ENCODE measurements around the gene DPP10. TPM values are rescaled to one million over a fixed set of nuclear protein-coding genes. Genes with fewer than 3 reads are reported as not detected.

Gene DPP10
- total RNA-seq, 1 experiment from 2014 or later: not detected

GRCh38 chr2:115400940-115401339 is 958.5 kb downstream of the DPP10 start:
- no peaks in the 10 kb centered on the region for H3K27me3 ChIP-seq (ENCODE audit: low read length)
- H2AFZ ChIP-seq (ENCODE audit: low read length): no peak overlapping the region
- DNase-seq (no peak), ATAC-seq (no peak)
- no peak overlapping the region for H3K9ac ChIP-seq (ENCODE audit: low read length)
- POLR2A ChIA-PET (ENCODE audit: unreplicated experiment): no interaction called here
- H3K4me1 ChIP-seq (ENCODE audit: insufficient read depth, low read length): no peaks in the 10 kb centered on the region
- no peaks in the 10 kb centered on the region for H3F3A ChIP-seq (ENCODE audit: low read length, unreplicated experiment)
- no peaks in the 10 kb centered on the region for H3K36me3 ChIP-seq (ENCODE audit: low read depth, low read length)
- H3K4me2 ChIP-seq (ENCODE audit: low read length): no peak overlapping the region
- no TSS peak for BruUV-seq (replicated peaks)
- no peaks in the 10 kb centered on the region for H3K9me2 ChIP-seq (replicated peaks; ENCODE audit: low read length)
- intact Hi-C loops (cut with micrococcal nuclease): no loop called here
- TF ChIP-seq EZH2 (IDR thresholded peaks at IDR 0.05; ENCODE audit: low read length, unreplicated experiment): no peak
- no peak for TF ChIP-seq CTCF (conservative IDR thresholded peaks at IDR 0.05; ENCODE audit: low read depth, low read length)
- no peak for TF ChIP-seq EZH2phosphoT487 (IDR thresholded peaks at IDR 0.05; ENCODE audit: borderline replicate concordance, low read length)
- H4K20me1 ChIP-seq (ENCODE audit: low read length): no peaks in the 10 kb centered on the region
- CTCF ChIA-PET: no interaction called here
- H3K27ac ChIP-seq (ENCODE audit: low read length): no peak overlapping the region
- no peaks in the 10 kb centered on the region for H3K79me2 ChIP-seq (ENCODE audit: low read length)
- no peak overlapping the region for H3K4me3 ChIP-seq (ENCODE audit: low read length)
- H3K9me3 ChIP-seq (ENCODE audit: low read length): 0 out of 2 replicates have a peak, but pooled peaks cover 5% of the 10 kb centered on the region

DNA sequence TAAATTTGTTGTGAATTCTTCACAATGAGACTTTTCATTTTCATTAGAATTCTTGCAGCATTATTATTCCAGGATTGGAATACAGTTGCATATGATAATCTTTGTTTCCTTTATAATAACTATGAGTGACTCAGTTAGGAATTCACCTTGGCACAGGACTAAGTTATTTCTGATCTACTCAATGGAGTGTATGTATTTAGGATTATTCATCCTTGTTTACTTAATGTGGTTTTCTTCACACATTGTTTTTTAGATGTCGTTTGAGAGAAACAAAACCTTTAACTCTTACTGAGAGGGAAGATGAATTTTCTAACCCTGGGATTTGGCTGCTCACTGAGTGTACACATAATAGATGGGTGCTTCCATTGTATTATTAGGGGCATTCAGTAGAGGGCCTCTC is 970.1 kb downstream of the DPP10 start:
- H3K4me2 ChIP-seq (ENCODE audit: low read length): no peak overlapping the region
- ATAC-seq: no peak
- H3K9me2 ChIP-seq (replicated peaks; ENCODE audit: low read length): no peaks in the 10 kb centered on the region
- no peak overlapping the region for H2AFZ ChIP-seq (ENCODE audit: low read length)
- H3K9me3 ChIP-seq (ENCODE audit: low read length): 0 out of 2 replicates have a peak, but pooled peaks cover 7% of the 10 kb centered on the region
- ChIA-PET CTCF (no interaction called here), POLR2A (ENCODE audit: unreplicated experiment) (no interaction called here)
- no peaks in the 10 kb centered on the region for H3F3A ChIP-seq (ENCODE audit: low read length, unreplicated experiment)
- TF ChIP-seq EZH2phosphoT487 (IDR thresholded peaks at IDR 0.05; ENCODE audit: borderline replicate concordance, low read length): no peak
- H3K79me2 ChIP-seq (ENCODE audit: low read length): no peaks in the 10 kb centered on the region
- H3K4me3 ChIP-seq (ENCODE audit: low read length): no peak overlapping the region
- H4K20me1 ChIP-seq (ENCODE audit: low read length): no peaks in the 10 kb centered on the region
- H3K4me1 ChIP-seq (ENCODE audit: insufficient read depth, low read length): no peaks in the 10 kb centered on the region
- H3K27ac ChIP-seq (ENCODE audit: low read length): no peak overlapping the region
- DNase-seq: peak; percentile 32
- no TSS peak for BruUV-seq (replicated peaks)
- H3K9ac ChIP-seq (ENCODE audit: low read length): no peak overlapping the region
- H3K36me3 ChIP-seq (ENCODE audit: low read depth, low read length): no peaks in the 10 kb centered on the region
- intact Hi-C loops (cut with micrococcal nuclease): no loop called here
- H3K27me3 ChIP-seq (ENCODE audit: low read length): no peaks in the 10 kb centered on the region

DNA sequence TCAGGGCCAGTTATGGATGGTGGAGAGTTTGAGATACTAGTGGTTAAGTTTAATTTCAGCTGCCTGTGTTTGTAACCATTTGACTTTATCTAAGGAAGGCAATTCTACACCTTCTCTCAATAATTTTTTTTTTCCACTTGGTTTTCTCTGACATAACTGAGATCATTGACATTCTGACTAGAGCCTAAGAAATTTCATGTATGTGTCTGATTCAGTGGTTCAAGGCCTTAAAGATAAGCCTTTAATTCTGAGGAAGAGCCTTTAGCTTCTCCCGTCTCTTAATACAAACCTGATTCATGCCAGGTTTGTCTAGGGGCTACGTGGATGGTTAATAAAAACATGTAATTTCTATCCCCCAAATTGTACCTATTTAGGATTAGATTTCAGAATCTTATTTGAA is 971.4 kb downstream of the DPP10 start:
- H3K36me3 ChIP-seq (ENCODE audit: low read depth, low read length): no peaks in the 10 kb centered on the region
- TF ChIP-seq CTCF (conservative IDR thresholded peaks at IDR 0.05; ENCODE audit: low read depth, low read length) (no peak), EZH2 (IDR thresholded peaks at IDR 0.05; ENCODE audit: low read length, unreplicated experiment) (no peak), EZH2phosphoT487 (IDR thresholded peaks at IDR 0.05; ENCODE audit: borderline replicate concordance, low read length) (no peak)
- H4K20me1 ChIP-seq (ENCODE audit: low read length): no peaks in the 10 kb centered on the region
- ATAC-seq: no peak
- H3K9ac ChIP-seq (ENCODE audit: low read length): no peak overlapping the region
- no peaks in the 10 kb centered on the region for H3K4me1 ChIP-seq (ENCODE audit: insufficient read depth, low read length)
- ChIA-PET POLR2A (ENCODE audit: unreplicated experiment) (no interaction called here), CTCF (no interaction called here)
- H2AFZ ChIP-seq (ENCODE audit: low read length): no peak overlapping the region
- no peaks in the 10 kb centered on the region for H3F3A ChIP-seq (ENCODE audit: low read length, unreplicated experiment)
- H3K4me2 ChIP-seq (ENCODE audit: low read length): no peak overlapping the region
- intact Hi-C loops (cut with micrococcal nuclease): no loop called here
- no peaks in the 10 kb centered on the region for H3K79me2 ChIP-seq (ENCODE audit: low read length)
- 0 out of 2 replicates have a peak, but pooled peaks cover 7% of the 10 kb centered on the region for H3K9me3 ChIP-seq (ENCODE audit: low read length)
- no peak overlapping the region for H3K4me3 ChIP-seq (ENCODE audit: low read length)
- H3K27me3 ChIP-seq (ENCODE audit: low read length): no peaks in the 10 kb centered on the region
- no peak for DNase-seq
- H3K9me2 ChIP-seq (replicated peaks; ENCODE audit: low read length): no peaks in the 10 kb centered on the region
- no peak overlapping the region for H3K27ac ChIP-seq (ENCODE audit: low read length)
- BruUV-seq (replicated peaks): no TSS peak

Data from PC-3 (cell line).